Vein endothelial cell (primary cell): Measurements from ENCODE around the gene LRWD1. TPM values are rescaled to one million over a fixed set of nuclear protein-coding genes. Genes with fewer than 3 reads are reported as not detected.

Source experiments
- total RNA-seq: library from RNA; depleted of rRNA; stranded (reverse); fragments of >200 nt; gene quantifications from 2 replicates; pipeline ENCODE4 v1.2.3, GENCODE V29; 2012

The LRWD1 gene
- 27.2 and 29.4 TPM in 2 replicates for total RNA-seq

GRCh38 chr7:102464577-102465280, at the start of gene LRWD1, which contains the start of gene ALKBH4:
TSS of gene LRWD1 (plus strand) at chr7:102464984. CDS start at chr7:102465081, 97 bp downstream.
TSS of gene ALKBH4 (minus strand) at chr7:102464863. CDS start at chr7:102464836, 27 bp downstream.

GRCh38 chr7:102433219-102434038, 31.4 kb upstream of the LRWD1 start, which contains the start of gene ORAI2:
TSS of gene ORAI2 (plus strand) at chr7:102433575. CDS start at chr7:102438957, 5,382 bp downstream.

GRCh38 chr7:102478314-102479208, 13.8 kb downstream of the LRWD1 start, which contains the start of gene POLR2J:
TSS of gene POLR2J (minus strand) at chr7:102478922. CDS start at chr7:102478860, 62 bp downstream.

GRCh38 chr7:102517550-102518147, 52.9 kb downstream of the LRWD1 start, which contains the start of gene RASA4B:
TSS of gene RASA4B (minus strand) at chr7:102517777. CDS start at chr7:102517710, 67 bp downstream.

Other genes with a start within 250 kb of the LRWD1 start
- 1.4 and 1.6 TPM in 2 replicates for gene SH2B2, start 178.1 kb upstream of the LRWD1 start, total RNA-seq
- 0.33 TPM in 1 of 2 replicates, not detected in the other for gene SPDYE6, start 108.5 kb upstream of the LRWD1 start, total RNA-seq
- gene PRKRIP1, start 68.6 kb upstream of the LRWD1 start, total RNA-seq = 15.0 and 16.9 TPM in 2 replicates
- 97.0 and 97.1 TPM in 2 replicates for gene ORAI2, start 31.4 kb upstream of the LRWD1 start, total RNA-seq
- 13.1 and 17.3 TPM in 2 replicates for gene ALKBH4, start 121 bp upstream of the LRWD1 start, total RNA-seq
- 41.8 and 66.6 TPM in 2 replicates for gene POLR2J, start 13.9 kb downstream of the LRWD1 start, total RNA-seq
- 3.8 and 15.4 TPM in 2 replicates for gene RASA4B, start 52.8 kb downstream of the LRWD1 start, total RNA-seq
- gene UPK3BL2, start 78.7 kb downstream of the LRWD1 start, total RNA-seq = 2.5 and 2.9 TPM in 2 replicates
- not detected in 2 replicates for gene SPDYE2, start 86.2 kb downstream of the LRWD1 start, total RNA-seq
- 85.0 and 93.7 TPM in 2 replicates for gene POLR2J3, start 107.6 kb downstream of the LRWD1 start, total RNA-seq
- gene RASA4, start 151.8 kb downstream of the LRWD1 start, total RNA-seq = 11.1 and 30.4 TPM in 2 replicates
- 11.5 and 17.3 TPM in 2 replicates for gene UPK3BL1, start 177.8 kb downstream of the LRWD1 start, total RNA-seq
- gene SPDYE2B, start 185.3 kb downstream of the LRWD1 start, total RNA-seq = not detected in 2 replicates
- gene POLR2J2, start 206.7 kb downstream of the LRWD1 start, total RNA-seq = 5.3 and 8.5 TPM in 2 replicates